Coronary artery (tissue), 2 donors: Measurements from ENCODE around the gene C6orf62.
"Not testable (repeated sequence)": the region's sequence is repeated elsewhere in the genome, so short reads cannot be mapped to it uniquely, and the experiment has no call there.

ENCODE experiments used
- DNase-seq: peaks from one replicate; pipeline ENCODE4 v3.0.0-alpha.2; 2017; ENCODE audit warnings: low spot score
- H3K27ac ChIP-seq, 2 donors: fragments of 200-600 bp; sonication (generic); one replicate each; pipeline ENCODE4 v1.5.1; 2016 to 2019
- H3K4me3 ChIP-seq: fragments of 200-600 bp; sonication (generic); 2 replicates; pipeline ENCODE4 v1.5.1; 2016; ENCODE audit warnings: mild to moderate bottlenecking, moderate library complexity
- TF ChIP-seq, protein P1 (sequence below): fragments of 200-600 bp; sonication (generic); IDR thresholded peaks from one replicate; pipeline ENCODE4 v1.5.1; 2019; ENCODE audit warnings: antibody characterized with exemption

The C6orf62 gene

DNA sequence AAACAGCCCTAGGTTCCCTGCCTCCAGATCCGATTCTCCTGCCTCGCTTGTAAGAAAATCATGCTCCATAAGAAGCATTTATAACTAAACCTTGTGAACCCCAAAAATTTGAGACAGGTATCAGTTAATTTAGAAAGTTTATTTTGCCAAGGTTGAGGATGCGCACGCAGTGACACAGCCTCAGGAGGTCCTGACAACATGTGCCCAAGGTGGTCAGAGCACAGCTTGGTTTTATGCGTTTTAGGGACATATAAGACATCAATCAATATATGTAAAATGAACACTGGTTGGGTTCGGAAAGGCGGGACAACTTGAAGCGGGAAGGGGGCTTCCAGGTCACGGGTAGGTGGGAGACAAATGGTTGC lies 50.0 kb downstream of the C6orf62 start:
- TF ChIP-seq, protein P1, sequence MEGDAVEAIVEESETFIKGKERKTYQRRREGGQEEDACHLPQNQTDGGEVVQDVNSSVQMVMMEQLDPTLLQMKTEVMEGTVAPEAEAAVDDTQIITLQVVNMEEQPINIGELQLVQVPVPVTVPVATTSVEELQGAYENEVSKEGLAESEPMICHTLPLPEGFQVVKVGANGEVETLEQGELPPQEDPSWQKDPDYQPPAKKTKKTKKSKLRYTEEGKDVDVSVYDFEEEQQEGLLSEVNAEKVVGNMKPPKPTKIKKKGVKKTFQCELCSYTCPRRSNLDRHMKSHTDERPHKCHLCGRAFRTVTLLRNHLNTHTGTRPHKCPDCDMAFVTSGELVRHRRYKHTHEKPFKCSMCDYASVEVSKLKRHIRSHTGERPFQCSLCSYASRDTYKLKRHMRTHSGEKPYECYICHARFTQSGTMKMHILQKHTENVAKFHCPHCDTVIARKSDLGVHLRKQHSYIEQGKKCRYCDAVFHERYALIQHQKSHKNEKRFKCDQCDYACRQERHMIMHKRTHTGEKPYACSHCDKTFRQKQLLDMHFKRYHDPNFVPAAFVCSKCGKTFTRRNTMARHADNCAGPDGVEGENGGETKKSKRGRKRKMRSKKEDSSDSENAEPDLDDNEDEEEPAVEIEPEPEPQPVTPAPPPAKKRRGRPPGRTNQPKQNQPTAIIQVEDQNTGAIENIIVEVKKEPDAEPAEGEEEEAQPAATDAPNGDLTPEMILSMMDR = no peak
- Histone ChIP-seq H3K27ac (no peak overlapping the region), H3K4me3 (no peak overlapping the region)
- DNase-seq = no peak

DNA sequence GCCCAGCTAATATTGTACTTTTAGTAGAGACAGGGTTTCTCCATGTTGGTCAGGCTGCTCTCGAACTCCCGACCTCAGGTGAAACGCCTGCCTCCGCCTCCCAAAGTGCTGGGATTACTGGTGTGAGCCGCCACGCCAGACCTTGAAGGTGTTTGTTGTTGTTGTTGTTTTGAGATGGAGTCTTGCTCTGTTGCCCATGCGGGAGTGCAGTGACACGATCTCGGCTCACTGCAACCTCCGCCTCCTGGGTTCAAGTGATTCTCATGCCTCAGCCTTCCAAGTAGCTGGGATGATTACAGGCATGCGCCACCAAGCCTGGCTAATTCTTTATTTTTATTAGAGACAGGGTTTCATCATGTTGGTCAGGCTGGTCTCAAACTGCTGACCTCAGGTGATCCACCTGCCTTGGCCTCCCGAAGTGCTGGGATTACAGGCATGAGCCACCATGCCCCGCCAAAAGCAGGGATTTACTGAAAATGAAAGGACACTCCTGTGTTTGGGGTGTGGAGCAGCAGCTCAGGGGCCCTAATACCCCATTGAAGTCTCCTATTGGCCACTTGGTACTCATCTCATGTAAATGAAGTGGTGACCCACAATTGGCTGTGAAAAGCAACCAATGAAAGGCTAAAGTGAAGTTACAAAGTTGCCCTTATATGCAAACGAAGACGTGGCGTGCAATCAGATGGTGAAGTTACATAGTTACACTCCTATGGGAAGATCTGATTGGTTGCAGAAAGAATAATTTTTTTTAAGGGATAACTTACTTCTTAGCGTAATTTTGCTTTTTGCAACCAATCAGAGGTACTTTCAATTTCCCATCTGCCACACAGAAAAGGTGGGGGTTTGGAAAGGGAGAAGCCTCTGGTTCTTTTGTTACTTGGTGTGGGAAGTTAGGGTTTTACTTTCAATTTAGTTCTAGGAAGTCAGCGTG lies 50.6 kb downstream of the C6orf62 start:
- not testable (repeated sequence) for DNase-seq, H3K27ac ChIP-seq
- peak overlapping the region; percentile 88 for H3K4me3 ChIP-seq

DNA sequence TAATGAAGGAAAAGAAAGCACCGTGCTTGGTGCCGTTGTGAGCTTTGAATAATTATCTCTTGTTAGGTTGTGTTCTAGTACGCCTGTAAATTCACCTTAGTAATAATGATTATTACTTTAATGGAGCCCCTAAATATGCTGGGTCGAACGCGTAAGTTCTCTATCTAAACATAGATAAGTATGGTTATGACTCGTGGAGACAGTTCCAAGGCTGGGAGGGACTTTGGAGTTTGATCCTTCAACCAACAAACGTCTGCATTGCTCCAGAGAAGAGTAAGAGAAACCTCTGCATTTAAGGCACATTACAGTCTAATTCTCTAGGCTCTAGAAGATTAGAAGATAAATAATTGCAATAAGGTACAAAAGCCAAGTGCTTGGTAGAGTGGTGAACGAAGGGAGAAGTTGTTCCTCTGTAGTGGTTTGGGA lies 51.6 kb downstream of the C6orf62 start:
- TF ChIP-seq, protein P1 = no peak
- peak overlapping the region; percentile 86 to 95 for H3K27ac ChIP-seq
- no peak for DNase-seq
- H3K4me3 ChIP-seq = peak overlapping the region; percentile 88

DNA sequence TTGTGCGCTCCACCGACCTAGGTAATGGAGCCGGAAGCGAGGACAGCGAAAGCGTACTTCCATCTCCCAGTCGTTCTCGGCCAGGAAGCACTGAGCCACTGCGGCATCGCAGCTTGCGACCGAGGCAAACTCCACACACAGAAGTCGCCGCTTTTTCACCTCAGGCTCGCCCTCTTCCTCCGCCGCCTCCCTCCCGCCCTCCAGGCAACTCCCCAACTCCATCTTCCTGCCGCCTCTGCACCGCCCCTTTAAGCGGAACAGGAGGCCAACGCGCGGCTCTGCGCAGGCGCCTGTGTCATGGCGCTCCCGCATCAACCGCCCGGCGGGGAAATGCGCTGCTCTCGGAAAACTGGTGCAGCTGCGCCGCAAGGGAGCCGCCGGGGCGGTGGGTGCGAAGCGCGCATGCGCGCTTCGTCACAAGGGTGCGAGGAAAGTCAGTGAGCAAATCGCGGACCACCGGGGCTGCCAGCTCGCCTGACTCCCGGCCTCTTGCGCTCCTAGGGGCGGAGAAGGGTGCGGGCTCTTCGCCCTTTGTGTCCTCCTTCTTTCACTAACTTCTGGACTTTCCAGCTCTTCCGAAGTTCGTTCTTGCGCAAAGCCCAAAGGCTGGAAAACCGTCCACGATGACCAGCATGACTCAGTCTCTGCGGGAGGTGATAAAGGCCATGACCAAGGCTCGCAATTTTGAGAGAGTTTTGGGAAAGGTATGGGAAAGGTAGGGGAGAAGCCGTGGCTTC lies 52.1 kb downstream of the C6orf62 start, which contains the start of the genes ACOT13 and TDP2:
ACOT13 (plus strand) TSS at position 437 of the 737 bp plus-strand sequence; CDS start at position 624, 187 bp downstream.
TDP2 (minus strand) TSS at position 259 of the 737 bp plus-strand sequence; CDS start at position 222, 37 bp downstream.
- Histone ChIP-seq H3K4me3 (peak within 1 kb of the TSS; percentile 88), H3K27ac (peak within 1 kb of the TSS; percentile 86 to 95)
- peak; percentile 97 for DNase-seq
- TF ChIP-seq, protein P1 = peak; percentile 22

DNA sequence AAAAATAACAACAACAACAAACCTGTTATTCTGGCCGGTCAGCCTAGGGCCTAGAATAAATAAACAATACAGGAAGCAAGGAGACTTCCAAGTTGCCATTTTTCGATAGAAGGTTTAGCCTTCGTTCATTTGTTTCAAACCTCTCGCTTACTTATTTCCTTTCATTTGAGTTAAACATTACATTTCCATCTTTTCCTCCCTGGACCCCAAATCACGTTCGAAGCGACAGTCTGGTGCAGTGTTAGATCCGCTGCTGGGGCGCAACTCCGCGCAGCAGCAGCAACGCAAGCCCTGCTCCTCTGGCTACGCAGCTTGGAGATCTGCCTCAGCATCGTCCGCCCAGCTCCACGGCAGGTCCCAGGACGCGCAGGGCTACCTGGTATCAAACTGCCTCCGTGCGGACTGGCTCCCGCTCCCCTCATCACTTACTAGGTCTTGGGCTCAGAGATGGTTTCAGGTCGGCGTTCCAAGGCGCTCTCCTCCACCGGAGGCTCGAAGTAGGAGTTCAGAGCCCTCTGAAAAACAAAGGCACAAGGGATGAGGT lies 52.8 kb downstream of the C6orf62 start:
- TF ChIP-seq, protein P1 = no peak
- peak overlapping the region; percentile 88 for H3K4me3 ChIP-seq
- DNase-seq = peak; percentile 75
- peak overlapping the region; percentile 86 to 95 for H3K27ac ChIP-seq

DNA sequence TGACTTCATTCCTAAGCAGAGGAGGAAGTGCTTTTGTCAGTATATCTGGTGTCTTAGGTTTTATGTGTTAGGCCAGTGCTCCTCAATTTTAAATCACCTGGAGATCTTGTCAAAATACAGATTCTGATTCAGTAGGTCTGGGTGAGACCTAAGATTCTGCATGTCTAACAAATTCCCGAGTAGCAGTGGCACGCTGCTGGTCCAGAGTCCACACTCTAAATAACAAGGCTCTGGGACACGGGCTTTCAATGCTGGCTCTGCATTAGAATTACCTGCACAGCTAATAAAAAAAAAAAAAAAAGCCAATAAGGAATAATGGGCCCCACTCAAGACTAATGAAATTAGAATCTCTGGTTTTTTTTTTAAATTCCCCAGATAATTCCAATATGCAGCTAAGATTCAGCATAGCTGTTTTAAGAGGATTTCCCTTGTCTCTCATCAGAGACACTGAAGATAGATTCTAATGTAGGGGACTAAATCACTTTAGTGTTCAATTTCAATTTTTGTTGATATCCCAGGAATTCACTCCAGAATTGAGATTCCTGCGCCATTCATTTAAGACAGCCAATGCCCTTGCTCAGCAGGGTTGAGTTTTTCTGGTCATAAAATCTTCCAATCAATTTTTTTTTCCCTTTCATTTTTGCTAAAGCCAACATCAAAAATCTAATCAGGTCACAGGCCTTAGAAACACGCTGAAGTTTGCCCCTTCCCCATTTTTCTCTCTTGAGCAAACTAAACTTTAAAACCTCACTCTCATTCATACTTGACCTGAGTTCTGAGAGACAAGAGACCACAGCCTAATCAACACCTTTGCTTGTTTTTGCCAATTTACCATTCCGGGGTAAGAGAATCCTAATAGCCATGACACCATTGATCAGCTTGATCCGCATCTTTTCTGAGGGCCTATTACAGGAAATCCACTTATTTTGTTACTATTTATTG lies 54.6 kb downstream of the C6orf62 start:
- TF ChIP-seq, protein P1 = no peak
- Histone ChIP-seq H3K4me3 (no peak overlapping the region), H3K27ac (no peak overlapping the region)
- DNase-seq = no peak
